ENCODE data around the gene COA8. TPM values are rescaled to one million over a fixed set of nuclear protein-coding genes. Genes with fewer than 3 reads are reported as not detected.

The COA8 gene
- total RNA-seq, 1 experiment from 2014 or later: 47.2 TPM

DNA sequence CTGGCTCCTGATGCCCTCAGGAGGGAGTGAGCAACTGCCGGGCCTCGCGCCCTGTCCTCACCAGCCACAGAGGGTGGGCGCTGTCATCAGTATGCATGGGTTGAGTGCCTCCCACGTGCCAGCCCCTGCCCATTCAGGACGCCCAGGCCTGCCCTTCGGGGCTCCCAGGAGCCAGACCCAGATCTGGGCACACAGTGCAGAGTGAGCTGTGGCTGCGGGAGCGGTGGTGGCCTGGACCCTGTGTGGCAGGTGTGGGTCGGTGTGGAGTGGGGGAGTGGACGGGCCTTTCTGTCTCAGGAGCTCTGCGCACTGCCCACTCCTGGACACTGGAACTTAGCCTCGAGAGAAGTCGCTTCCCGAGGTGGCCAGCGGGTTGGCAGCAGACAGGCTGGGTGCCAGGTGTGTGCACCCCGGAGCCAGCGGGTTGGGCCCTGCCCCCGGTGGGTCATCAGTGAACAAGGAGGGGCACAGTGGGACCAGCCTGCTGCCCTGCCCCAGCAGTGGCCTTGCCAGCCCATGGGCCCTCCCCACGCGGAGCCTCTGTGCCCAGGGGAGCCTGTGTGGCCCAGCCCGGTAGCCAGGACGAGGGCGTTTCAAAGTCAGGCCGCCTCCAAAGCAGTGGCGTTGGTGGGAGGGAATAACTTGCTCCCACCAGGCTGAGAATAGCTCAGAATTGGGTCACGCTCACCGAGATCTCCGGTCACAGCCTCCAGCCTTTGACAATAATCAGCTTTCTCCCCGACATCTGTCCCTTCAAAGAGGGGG is 24.3 kb upstream of the COA8 start:
- Histone ChIP-seq H3K9me3 (replicated peaks) (no peaks in the 10 kb centered on the region), H3K4me3 (no peak overlapping the region), H3K4me1 (peaks cover 41% of the 10 kb centered on the region), H3K36me3 (0 out of 2 replicates have a peak, but pooled peaks cover 2% of the 10 kb centered on the region), H3K27me3 (no peaks in the 10 kb centered on the region), H3K27ac (no peak overlapping the region)
- no peak for DNase-seq

DNA sequence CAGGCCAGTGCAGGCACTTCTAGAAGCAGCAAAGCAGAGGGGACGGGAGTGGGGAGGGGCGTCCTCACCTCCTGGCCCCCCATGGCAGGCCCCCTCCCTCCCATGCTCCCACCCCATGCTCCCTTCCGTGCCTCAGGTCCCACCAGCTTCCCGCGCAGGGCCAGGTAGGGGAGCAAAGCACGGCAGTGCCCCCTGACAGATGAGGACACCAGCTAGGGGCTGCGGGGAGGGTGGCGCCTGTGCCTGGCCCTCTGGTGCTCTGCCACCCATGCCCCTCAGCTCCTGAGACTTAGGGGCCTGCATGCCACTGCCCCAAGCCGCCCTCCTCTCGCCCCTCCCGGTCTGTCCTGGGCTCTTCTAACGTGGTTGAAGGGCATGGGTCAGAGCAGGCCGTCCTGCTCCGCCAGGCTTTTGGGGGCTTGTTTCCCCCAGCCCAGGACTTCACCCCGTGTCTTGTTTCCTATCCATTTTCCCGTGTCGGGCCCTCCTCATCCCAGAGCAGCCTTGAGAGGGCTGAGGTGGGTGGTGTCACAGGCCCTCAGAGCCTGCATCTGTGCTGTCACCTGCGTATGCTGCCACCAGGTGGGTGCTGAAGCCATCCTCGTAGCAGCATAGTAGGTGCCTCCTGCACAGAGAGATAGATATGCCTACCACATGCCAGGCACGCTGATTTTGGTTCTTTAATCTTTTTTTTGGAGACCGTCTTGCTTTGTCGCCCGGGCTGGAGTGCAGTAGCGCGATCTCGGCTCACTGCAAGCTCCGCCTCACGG is 23.5 kb upstream of the COA8 start:
- no peaks in the 10 kb centered on the region for H3K9me3 ChIP-seq (replicated peaks)
- H3K4me1 ChIP-seq: peaks cover 48% of the 10 kb centered on the region
- H3K27me3 ChIP-seq: no peaks in the 10 kb centered on the region
- no peak overlapping the region for H3K4me3 ChIP-seq
- H3K36me3 ChIP-seq: no peaks in the 10 kb centered on the region
- no peak for DNase-seq
- no peak overlapping the region for H3K27ac ChIP-seq

DNA sequence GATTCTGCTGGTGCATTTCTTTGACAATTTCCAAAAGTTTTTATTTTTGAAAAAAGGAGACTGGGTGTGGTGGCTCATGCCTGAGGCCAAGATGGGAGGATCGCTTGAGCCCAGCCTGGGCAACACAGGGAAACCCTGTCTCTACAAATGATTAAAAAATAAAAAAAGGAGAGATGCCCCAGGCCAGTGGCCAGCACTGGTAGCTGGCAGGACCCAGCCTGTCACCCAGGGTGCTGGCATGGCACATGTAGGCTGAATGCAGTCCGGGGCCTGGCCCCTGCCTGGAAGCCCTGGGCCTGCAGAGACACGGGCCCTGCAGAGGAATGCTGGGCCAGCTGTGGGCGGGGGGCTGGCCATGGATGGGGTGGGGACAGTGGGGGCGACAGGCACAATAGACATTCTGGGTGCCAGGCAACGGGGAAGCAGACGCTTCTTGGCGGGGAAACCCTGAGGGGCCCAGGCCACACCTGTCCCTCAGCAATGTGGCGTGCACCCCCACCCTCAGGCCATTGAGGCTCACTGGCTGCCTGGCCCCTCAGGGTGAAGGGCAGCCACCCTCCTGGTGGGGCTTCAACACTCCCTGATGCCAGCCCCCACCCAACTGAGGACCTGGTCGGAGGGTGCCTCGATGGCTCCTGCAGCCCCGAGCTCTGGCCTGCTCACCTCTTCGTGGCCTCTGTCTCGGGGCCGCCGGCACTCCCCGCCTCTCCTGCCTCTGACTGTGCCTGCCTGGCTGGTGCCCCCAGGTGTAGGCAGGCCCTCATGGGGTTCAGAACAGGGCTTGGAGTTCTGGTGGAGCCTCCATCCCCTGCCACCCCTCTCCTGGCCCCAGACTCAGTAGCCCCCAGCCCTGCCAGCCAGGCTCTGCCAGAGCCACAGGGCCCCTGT is 21.7 kb upstream of the COA8 start:
- no peak overlapping the region for H3K4me3 ChIP-seq
- H3K27ac ChIP-seq: peak overlapping the region; percentile 87
- H3K9me3 ChIP-seq (replicated peaks): no peaks in the 10 kb centered on the region
- peak in 1 of 2 experiments; percentile 52 for DNase-seq
- H3K27me3 ChIP-seq: no peaks in the 10 kb centered on the region
- peaks cover 56% of the 10 kb centered on the region for H3K4me1 ChIP-seq
- H3K36me3 ChIP-seq: no peaks in the 10 kb centered on the region

DNA sequence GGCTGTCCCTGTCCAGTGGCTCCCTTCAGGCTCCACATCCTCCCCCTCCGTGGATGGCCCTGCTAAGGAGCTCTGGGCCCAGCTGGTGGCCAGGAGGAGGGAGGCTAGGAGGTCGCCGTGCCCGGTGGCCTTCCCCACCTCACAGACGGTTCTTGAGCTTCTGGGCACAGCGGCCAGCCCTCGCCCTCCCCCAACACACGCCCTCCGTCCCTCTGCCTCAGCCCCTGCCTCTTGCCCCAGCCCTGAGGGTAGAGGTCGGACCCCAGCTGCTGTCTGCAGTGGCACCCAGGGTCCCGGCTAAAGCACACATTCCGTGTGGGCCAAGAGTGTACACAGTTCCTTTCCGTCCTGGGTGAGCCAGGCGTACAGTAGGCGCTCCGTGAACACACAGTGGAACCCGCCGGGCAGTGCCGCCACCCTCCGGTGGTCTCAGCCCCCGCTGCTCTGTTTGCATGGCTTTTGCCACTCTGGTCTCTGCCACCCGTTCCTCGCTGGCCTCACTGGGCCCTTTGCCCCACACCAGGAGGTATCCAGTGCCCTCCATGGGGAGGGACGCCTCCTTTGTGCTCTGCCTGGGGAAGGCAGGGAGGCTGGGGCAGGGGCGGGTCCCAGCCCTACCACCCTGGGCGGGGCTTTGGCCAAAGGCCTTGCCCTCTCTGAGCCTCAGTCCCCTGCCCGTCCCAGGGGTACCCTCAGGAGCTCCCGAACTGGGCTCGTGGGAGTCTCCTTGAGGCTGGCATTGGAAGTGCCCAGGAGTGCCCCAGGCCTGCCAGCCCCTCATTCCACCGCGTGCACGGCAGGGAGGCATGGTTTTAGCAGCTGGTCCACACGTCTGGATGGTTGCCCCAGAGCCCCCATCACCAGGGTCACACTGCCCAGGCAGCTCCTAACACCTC is 20.8 kb upstream of the COA8 start:
- Histone ChIP-seq H3K9me3 (replicated peaks) (no peaks in the 10 kb centered on the region), H3K27ac (peak overlapping the region; percentile 87), H3K36me3 (no peaks in the 10 kb centered on the region), H3K4me3 (no peak overlapping the region), H3K4me1 (peaks cover 54% of the 10 kb centered on the region), H3K27me3 (no peaks in the 10 kb centered on the region)
- DNase-seq: no peak

DNA sequence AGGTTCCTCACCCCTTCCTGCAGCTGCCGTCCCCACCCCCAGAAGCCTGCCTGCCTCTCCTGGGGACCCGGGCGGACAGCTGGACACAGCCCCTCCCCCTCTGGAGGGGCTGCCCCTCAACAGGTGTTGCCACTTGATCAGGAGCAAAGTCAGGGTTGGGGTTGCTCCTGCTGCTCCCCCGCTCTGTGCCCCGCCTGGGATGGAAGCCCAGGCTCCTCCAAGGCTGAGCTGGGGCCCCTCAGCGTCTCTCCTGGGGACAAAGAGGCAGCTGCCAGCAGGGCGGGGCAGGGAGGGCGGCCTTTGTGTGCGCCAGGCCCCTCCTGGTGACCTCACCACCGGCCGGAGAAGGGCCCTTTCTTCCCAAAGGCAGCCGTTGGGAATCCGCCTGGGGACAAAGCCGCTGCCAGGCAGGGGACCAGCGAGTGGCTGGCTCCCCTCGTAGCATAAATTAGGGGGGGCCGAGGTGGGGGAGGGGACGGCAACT is 20.1 kb upstream of the COA8 start:
- peak; percentile 98 to 99 for DNase-seq
- Histone ChIP-seq H3K36me3 (no peaks in the 10 kb centered on the region), H3K27me3 (no peaks in the 10 kb centered on the region), H3K4me1 (peaks cover 48% of the 10 kb centered on the region), H3K9me3 (replicated peaks) (no peaks in the 10 kb centered on the region), H3K4me3 (peak overlapping the region; percentile 7; the same call in 1 of the 2 replicates), H3K27ac (peak overlapping the region; percentile 87)

DNA sequence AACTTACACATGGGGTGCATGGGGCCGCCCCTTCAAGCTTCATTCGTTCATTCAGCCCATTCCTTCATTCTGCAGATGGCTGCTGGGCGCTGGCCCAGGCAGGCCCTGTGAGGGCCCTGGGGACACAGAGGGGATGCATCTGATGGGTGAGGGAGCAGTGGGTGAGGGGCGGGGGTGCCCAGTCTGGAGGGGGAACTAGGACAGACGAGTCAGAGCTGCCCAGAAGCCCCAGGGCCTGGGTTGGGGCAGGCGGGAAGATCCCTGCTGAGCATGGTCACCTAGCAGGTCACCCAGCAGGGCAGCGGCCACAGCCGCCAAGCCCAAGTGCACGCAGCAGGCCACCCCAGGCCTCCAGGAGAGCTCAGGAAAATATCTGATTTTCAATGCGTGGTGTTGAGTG is 19.6 kb upstream of the COA8 start:
- Histone ChIP-seq H3K27me3 (no peaks in the 10 kb centered on the region), H3K4me3 (peak overlapping the region; percentile 7; the same call in 1 of the 2 replicates), H3K27ac (peak overlapping the region; percentile 87), H3K4me1 (peaks cover 47% of the 10 kb centered on the region), H3K9me3 (replicated peaks) (no peaks in the 10 kb centered on the region), H3K36me3 (no peaks in the 10 kb centered on the region)
- peak in 1 of 2 experiments; percentile 46 for DNase-seq

DNA sequence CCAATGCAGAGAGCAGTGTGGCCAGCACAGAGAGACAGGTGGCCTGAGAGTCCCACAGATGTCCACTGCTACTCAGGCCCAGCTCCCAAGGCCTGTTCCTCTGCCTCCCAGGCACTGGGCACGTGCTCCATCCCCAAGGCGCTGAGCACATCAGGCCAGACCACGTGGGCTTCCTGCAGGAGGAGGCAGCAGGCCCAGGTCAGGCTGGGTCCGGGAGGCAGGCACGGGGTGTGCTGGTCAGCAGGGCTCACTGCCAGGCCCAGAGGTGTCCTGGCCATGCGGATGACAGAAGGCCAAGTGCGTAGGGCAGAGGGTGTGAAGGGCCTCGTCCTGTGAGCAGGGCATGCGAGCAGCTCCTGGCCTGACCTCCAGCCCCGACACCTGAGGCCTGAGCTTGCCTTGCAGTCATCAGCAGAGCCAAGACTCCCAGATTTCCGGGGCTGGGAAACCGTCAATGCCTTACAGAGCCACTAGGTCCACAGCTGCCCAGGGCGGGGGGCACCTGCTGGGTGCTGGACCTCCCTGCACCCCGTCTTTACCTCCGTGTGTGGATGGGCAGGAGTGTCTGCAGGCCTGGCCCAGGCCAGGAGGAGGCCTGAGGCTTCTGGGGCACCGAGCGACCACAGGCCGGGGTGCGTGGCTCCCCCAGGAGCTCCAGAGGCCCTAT is 18.9 kb upstream of the COA8 start:
- Histone ChIP-seq H3K27me3 (no peaks in the 10 kb centered on the region), H3K36me3 (no peaks in the 10 kb centered on the region), H3K27ac (peak overlapping the region; percentile 87), H3K9me3 (replicated peaks) (no peaks in the 10 kb centered on the region), H3K4me1 (peaks cover 47% of the 10 kb centered on the region), H3K4me3 (no peak overlapping the region)
- DNase-seq: peak in 1 of 2 experiments; percentile 46

DNA sequence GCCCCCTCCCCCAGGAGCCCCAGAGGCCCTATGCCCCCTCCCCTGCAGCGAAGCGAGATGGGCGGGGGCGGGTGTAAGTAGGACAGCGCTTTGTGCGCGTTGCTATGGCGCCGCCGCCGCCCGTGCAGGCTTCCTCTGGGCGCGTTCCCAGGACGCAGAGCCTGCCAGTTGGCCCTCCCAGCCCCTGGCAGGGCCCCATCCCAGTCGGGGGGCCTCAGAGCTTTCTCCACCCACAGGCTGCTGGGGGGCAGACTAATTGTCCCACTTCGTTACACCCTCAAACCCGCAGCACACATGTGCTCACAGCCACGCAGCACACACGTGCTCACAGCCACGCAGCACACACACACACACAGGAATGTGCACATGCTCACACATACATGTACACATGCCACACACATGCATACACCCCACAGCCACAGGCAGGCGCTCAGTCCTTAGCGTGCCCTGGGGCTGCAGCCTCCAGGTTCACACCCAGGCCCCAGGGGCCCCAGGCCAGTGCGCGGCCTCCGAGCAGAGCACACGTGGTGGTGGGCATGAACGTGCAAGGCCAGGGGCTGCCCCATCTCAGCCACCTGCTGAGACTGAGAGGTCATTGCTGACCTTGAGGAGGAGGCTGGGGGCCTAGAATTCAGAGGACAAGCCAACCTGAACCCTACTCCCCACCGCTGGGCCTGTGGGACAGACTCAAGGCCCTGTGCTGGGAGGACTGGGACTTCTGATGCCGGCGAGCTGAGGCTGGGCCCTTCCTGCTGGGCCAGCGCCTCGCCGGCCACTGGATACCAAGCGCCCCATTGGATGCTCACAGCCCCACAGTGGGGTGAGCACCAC is 18.2 kb upstream of the COA8 start:
- Histone ChIP-seq H3K27me3 (no peaks in the 10 kb centered on the region), H3K4me1 (peaks cover 53% of the 10 kb centered on the region), H3K36me3 (no peaks in the 10 kb centered on the region), H3K27ac (no peak overlapping the region), H3K4me3 (no peak overlapping the region), H3K9me3 (replicated peaks) (no peaks in the 10 kb centered on the region)
- no peak for DNase-seq

DNA sequence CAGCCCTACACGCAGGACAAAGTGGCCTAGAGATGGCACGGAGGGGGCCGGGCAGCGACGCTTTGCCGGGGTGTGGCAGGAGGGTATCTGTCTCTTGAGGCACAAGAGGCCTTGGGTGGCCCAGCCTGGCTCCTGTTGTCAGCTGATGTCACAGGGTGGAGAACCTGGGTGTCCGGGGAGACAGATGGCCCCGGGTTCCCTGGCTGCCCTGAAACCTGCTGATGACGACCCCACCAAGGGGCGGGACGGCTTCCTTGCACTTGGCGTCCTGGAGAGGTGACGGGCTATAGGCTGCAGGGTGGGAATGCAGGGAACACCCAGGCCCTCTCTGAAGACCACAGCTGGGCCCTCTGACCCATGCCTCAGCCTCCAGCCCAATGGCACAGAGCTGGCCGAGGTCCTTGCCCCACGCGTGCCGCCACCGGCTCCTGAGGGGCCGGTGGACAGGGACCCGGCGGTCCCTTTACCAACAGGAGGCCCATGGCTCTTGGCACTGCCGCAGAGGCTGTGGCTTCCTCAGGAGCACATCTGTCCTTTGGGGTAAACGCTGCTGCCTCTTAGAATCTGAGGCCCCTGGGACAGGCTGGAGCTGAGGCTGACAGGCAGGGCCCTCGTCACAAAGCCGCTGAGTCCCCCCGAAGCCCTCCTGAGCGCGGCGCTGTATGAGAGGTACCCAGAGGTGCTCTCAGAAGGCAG is 17.4 kb upstream of the COA8 start:
- DNase-seq: no peak
- Histone ChIP-seq H3K4me1 (peaks cover 56% of the 10 kb centered on the region), H3K4me3 (no peak overlapping the region), H3K27me3 (no peaks in the 10 kb centered on the region), H3K27ac (no peak overlapping the region), H3K9me3 (replicated peaks) (no peaks in the 10 kb centered on the region), H3K36me3 (no peaks in the 10 kb centered on the region)

DNA sequence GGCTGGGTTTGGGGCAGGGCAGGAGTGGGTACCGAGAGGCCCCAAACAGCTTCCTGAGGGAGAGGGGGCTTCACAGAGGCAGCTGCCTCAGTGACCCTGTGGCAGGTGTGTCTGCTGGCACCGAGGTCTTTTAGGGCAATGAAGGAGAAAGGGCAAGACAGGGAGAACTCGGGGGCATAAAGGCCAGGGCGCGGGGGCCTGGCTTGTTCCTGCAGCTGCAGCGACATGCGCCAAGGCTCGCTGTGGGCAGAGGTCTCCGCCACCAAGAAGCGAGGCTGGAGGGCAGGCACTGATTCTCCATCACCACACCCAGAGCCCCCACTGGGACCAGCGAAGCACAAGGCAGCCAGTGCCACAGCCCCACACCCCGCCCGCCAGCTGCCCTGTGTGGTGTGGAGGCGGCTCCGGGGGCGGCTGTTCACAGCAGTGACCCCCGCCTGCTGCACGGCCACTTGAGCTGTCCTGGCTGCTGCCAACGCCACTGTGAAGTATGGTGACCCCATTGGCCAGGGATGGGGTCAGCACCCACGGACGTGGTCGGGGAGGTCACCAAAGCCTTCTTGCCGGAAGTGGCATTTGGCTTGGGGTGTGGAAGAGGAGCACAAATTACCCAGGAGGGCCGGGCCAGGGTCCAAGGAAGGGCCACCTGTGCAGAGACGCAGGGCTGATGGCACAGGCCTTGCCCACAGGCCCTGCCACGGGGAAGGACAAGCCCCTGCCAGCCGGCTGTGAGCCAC is 16.7 kb upstream of the COA8 start:
- Histone ChIP-seq H3K36me3 (no peaks in the 10 kb centered on the region), H3K4me1 (peaks cover 55% of the 10 kb centered on the region)
- DNase-seq: no peak

DNA sequence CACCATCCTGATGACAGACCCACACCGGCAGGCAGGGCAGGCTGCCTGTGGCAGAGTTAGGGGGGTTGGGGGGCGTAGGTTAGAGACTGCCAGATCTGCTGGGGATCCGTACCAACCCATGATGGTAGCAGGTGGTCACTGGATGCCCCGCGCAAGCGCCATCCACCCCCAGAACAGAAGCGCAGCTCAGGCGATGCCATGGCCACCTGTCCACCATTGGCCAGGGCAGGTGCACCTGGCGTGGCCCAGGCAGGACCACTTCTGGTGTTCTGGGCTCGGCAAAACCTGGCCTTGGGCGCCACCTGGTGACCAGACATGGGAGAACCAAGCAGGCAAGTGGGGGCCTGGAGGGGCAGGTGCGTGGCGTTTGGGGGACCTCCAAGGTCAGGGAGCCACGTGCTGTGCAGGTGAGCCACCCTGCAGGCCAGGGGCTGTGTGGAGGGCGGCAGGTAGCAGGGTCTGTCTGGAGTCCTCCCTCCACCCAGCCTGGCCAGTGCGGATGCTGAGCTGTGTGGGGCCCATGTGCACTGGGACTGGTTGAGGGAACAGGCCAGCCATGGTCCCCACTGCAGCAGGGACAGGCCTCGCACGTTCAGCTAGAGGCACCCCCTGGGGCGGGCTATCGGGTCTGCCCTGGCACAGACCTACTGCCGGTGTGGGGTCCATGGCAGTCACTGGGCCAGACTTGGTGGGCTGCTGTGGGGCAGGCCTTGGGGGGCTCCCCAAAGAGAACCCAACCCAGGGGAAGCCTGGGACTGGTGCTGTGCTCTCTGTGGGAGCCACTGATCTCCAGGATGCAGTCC is 15.9 kb upstream of the COA8 start:
- Histone ChIP-seq H3K4me3 (no peak overlapping the region), H3K9me3 (replicated peaks) (no peaks in the 10 kb centered on the region), H3K4me1 (peaks cover 47% of the 10 kb centered on the region), H3K36me3 (no peaks in the 10 kb centered on the region), H3K27me3 (no peaks in the 10 kb centered on the region), H3K27ac (no peak overlapping the region)
- peak; percentile 68 to 82 for DNase-seq

More for the DNA sequence above, 16.7 kb upstream of the COA8 start:
- Histone ChIP-seq H3K27ac (no peak overlapping the region), H3K9me3 (replicated peaks) (no peaks in the 10 kb centered on the region), H3K4me3 (no peak overlapping the region), H3K27me3 (no peaks in the 10 kb centered on the region)

Data from SJCRH30 (cell line).